ENCODE results near the gene TLE6. TPM values are rescaled to one million over a fixed set of nuclear protein-coding genes. Genes with fewer than 3 reads are reported as not detected.
"Not testable (repeated sequence)": the region's sequence is repeated elsewhere in the genome, so short reads cannot be mapped to it uniquely, and the experiment has no call there.

TLE6 gene
- total RNA-seq, 1 experiment from 2014 or later, result 4.8 TPM

DNA sequence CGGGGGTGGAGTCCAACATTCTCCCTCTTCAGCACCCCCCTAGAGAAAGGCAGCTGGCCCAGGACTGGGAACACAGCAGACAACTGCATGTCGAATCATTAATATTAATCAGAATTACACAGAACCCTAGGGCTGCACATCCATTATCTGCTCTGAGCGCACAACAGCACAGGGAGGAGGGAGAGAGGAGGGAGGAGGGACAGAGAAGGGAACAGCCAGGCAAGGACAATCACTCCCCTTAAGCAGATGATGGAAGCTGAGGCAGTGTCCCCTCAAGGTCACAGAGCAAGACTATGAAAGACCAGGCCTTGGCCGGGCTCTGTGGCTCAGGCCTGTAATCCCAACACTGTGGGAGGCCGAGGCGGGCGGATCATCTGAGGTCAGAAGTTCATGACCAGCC lies 25.7 kb downstream of the TLE6 start:
- DNase-seq (ENCODE audit: low spot score), result no peak

DNA sequence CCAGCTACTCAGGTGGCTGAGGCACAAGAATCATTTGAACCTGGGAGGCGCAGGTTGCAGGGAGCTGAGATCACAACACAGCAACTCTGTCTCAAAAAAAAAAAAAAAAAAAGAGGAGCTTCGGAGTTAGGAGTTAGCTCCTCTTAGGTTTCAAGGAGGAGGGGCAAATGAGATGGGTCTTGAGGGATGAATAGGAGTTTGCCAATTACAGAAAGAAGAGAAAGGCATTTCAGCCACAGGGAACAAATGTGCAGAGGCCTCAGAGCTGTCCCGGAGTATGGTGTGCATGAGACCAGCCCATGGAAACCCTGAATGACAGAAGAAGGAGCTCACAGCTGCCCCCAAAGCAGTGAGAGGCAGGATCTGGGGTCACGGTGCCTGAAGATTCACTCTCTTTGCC lies 27.2 kb downstream of the TLE6 start:
- no peak for DNase-seq (ENCODE audit: low spot score)

DNA sequence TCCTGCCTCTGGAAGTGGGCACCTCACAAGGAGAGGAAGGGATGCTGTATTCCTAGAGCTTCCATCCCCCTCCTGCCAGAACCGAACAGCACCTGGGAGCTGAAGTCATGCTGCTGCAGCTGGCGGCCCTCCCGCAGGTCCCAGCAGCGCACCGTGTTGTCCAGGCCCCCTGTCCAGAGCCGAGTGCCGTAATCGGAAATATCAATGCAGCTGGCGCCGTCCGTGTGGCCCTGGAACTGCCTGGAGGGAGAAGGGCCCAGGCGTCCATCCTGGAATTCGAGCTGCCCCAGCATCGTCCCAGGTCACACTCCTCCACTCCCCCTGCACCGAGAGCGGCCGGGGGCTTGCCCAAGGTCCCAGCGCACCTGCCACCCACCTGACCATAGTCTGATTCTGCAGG lies 28.0 kb downstream of the TLE6 start:
- no peak for DNase-seq (ENCODE audit: low spot score)

DNA sequence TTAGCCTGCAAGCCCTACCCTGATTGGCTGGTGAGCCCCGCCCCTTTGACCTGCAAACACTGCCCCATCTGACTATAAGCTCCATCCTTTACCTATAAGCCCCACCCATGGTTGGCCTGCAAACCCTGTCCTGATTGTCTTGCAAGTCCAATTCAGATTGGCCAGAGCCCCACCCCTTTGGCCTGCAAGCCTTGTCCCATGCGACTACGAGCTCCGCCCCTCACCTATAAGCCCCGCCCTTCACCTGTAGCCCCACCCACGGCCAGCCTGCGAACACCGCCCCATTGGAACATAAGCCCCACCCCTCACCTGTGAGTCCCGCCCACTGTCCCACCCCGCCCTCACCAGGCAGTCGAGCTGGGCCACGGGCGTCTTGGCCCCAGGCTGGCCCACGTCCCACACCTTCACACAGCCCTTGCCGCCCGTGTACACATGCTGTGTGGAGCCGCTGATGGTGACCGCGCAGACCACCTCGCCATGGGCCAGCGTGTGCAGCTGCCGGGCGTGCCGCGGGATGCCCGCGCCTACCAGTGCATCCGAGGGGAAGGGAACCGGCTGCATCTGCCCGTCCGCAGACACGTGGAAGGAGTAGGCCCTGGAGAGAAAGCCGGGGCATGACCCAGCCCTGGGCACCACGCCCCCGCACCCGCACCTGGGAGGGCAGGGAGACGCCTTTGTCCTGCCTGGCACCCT lies 28.9 kb downstream of the TLE6 start:
- DNase-seq (ENCODE audit: low spot score), result no peak

DNA sequence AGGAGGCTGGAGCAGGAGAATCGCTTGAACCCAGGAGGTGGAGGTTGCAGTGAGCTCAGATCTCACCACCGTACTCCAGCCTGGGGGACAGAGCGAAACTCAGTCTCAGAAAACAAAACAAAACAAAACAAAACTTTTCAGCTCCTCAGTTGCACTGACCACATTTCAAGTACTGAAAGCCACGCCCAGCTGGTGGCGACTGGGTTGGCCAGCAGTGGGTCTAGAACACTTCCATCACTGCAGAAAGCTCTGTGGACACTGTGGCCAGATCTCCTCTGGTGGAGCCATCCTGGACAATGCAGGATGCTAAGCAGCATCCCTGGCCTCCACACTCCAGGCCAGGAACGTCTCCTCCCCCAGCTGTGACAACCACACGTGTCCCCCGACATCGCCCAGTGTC lies 30.6 kb downstream of the TLE6 start:
- no peak for DNase-seq (ENCODE audit: low spot score)

DNA sequence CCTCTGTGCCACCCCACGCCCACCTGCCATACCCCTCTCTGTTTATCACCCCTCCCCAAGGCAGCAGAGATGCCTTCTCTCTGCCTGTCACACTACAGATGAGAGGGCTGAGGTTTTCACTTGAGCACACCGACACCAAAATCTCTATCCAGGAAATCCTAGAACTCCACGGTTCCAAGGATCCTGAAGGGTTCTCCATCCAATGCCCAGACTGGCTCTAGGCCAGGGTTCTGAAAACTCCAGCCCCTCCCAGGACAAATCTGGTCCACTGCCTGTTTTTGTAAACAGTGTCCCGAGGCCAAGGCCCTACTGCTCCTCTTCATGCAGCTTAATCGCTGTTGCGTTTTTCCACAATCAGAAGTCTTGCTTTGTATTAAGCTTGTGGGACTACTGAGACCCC lies 31.6 kb downstream of the TLE6 start:
- no peak for DNase-seq (ENCODE audit: low spot score)

DNA sequence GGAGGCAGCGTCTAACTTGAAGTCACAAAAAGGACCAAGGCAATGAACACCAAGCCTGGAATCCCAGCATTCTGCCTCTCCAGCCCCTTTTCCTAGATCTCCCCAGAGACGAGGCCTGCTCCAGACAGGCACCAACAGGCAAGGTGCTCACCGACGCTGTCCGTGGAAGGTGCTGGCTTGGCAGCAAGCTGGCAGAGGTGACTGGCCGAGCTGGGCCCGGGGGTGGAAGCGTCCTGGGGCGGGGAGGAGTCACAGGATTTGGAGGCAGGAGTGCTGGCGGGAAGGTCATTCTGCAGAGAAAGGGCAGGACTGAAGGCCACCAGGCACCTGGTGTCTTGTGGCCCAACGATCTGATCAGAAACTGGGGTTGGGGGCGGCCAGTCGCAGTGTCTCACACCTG lies 33.5 kb downstream of the TLE6 start:
- no peak for DNase-seq (ENCODE audit: low spot score)

DNA sequence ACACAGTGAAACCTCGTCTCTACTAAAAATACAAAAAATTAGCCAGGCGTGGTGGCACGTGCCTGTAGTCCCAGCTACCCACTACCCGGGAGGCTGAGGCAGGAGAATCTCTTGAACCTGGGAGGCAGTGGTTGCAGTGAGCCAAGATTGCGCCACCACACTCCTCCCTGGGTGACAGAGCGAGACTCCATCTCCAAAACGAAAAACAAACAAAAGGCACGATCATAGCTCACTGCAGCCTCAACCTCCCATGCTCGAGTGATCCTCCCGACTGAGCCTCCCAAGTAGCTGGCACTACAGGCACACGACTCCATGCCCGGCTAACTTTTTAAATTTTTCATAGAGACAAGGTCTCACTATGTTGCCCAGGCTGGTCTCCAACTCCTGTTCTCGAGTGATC lies 34.7 kb downstream of the TLE6 start:
- not testable (repeated sequence) for DNase-seq (ENCODE audit: low spot score)

DNA sequence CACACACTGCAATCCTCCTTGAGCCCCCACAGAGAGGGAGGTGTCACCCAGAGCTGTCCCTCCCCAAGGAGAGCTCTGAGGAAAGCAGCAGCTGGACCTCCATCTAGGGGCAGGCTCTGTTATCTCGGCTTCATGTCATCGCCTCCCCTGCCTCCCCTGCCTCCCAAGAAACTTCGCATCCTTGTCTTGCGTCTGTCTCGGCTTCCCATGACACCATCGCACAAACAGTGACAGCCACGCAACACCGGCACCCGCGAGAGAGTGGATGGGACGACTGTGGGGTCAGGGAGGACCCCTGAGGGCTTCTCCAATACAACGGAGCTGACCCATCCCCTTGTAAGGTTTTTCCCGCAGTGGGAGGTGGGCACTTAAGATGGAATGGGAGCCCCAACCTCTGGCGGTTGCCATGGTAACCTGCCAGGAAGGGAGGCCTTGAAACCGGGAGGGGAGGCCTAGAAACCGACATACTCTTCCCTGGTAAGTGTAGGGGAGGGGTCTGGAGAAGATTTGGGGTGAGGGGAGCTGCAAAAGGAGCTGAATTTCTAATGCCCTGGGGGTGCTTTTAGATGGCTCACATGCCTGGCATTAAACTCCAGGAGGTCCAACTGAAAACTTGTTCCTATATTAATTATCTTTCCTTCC lies 35.4 kb downstream of the TLE6 start:
- no peak for DNase-seq (ENCODE audit: low spot score)

DNA sequence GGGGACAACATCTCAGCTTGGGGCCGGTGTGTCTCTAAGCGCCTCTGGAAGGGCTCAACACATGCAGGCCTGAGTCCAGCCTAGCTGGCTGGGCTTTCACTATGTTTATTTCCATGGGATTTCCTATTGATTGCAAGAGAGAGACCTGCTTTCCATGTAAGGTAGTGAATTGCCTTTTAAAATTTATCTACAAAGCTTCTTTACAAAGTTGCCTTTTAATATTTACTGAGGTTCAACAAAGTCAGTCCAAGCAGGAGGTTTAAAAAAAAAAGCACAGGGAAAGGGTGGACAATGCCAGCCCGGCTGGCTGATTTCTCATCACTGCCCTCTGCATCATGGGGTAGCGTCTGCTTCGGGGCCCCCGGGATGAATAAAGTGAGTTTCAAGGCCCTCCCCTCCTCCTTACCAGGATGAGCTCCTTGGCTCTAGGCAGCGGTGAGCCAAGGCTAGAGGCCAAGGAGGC lies 35.9 kb downstream of the TLE6 start:
- DNase-seq (ENCODE audit: low spot score), result no peak

DNA sequence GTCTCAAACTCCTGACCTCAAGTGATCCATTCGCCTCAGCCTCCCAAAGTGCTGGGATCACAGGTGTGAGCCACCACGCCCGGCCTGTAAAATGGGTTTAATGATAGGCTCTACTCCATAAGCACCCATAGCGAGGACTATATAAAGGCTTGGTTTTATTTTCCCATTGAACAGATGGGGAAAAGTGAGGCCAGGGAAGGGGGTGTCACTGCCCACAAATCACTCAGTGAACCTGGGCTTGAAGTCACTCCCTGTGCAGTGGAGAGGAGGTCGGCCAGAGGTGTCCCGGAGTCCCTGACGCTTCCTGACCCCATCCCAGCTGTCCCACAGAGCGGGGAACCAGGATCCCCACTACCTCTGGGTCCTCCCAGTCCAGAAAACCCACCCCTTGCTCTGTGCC lies 36.8 kb downstream of the TLE6 start:
- DNase-seq (ENCODE audit: low spot score), result no peak

DNA sequence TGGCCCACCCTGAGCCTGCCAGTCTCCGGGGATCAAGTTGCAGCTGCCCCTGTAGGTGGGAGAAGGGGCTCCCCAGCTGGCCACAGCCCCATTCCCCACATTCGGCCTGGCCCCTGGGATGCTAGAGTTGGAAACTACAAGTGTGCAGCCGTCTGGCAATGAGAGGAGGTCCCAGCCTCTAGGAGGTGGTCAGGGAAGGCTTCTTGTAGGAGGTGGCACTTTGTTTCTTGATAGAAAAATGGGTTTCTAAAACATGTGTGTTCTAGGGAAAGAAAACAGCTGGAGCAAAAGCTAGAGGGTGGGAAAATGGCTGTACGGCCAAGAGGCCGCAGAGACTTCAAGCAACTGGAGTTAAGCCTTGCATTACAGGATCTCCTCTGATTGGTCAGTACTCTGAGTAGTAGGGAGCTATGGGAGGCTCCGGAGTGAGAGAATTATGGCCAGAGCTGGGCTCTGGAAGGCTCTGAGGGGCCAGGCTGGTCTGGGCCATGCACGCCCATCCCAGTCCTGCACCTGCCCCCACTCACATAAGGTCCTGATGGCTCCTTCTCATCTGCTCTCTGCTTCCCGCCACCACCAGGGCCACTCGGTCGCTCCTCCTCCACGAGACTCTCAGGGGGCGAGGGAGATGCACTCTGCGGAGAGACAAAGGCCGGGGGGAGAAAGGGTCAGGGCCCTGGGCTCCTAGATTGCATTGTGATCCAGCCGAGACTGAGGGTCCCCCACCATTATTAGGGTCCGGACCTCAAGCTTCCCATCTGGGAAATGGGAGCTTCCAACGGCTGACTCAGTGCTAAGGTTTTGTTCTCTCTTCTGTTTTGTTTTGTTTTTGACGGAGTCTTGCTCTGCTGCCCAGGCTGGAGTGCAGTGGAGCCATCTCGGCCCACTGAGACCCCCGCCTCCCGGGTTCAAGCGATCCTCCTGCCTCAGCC lies 38.0 kb downstream of the TLE6 start:
- DNase-seq (ENCODE audit: low spot score), result no peak

DNA sequence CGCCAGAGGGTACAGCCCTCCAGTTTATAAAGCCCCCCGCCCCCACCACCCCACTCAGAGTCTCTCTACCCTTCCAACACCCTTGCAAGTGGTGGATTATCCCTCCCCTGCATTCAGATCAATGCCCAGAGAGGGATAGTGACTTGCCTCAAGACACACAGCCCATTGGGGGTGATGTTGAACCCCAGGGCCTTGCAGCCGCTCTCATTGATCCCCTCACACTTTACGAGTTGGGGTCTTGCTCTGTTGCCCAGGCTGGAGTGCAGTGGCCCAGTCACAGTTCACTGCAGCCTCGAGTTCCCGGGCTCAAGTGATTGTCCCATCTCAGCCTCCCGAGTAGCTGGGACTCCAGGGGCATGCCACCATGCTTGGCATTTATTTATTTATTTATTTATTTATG lies 40.6 kb downstream of the TLE6 start:
- no peak for DNase-seq (ENCODE audit: low spot score)

DNA sequence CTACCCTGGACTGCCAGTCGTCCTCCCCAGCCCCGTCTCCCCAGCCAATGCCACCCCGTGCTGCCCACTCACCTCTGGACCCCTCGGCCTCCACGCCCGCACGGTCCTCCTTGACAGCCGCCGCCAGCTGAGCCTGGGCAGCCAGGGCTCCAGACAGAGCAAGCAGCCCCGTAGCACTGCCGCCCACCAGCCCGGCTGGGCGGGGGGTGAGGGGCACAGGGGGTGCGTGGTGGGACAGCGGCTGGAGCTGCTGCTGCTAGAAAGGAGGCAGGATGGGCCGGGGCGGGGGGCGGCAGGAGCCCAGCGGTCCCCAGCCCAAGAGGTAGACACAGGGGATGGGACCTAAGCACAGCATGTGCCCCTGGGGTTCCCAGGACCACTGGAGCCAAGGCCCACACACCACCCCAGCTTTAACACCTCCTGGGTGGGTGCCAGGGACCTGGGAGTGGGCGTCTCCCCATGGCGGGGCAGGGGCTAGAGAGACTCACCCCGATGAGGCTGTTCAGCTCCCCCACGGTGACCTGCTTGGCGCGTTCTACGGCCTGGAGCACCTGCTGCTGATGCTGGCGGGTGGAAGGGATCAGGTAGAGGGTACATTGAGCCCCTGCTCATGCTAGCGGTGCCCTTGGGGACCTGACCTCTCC lies 42.0 kb downstream of the TLE6 start:
- DNase-seq (ENCODE audit: low spot score), result no peak

DNA sequence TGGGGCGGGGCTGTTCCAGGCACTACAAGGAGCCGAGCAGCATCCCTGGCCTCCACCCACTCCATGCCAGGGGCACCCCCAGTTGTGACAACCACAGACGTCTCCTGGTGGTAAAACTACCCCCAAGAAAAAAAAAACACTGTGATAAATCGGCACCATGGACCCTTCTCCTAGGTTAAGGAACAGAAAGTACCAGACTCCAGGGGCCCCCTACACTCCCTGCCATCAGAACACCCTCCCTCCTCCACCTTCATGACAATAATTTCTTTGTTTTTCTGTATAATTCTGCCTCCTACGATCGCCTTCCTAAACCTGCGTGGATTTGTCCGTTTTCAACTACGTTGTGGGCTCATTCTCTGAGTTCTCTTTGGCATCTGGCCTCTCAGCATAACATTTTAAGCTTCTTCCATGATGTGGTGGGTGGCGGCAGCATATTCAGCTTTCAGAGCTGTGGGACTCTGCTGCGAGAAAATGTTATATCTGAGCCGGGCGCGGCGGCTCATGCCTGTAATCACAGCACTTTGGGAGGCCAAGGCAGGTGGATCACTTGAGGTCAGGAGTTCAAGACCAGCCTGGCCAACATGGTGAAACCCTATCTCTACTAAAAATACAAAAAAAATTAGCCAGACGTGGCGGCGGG lies 43.1 kb downstream of the TLE6 start:
- DNase-seq (ENCODE audit: low spot score), result no peak

DNA sequence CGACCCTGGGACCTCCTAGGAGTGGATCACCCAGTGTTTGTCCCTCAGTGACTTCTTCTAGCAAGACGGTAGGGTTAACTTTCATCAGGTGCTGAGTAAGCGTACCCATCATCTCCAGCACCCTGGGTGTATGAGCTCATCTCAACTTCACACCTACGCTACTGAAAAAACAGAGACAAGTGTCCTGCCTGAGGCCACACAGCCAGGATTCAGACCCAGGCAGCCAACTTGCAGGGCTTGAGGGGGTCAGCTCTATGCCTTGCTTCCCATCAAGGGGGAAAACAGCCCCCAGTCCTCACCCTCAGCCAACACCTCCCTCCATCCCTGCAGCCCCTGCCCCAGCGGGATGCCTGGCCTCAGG lies 47.1 kb downstream of the TLE6 start:
- DNase-seq (ENCODE audit: low spot score), result no peak

DNA sequence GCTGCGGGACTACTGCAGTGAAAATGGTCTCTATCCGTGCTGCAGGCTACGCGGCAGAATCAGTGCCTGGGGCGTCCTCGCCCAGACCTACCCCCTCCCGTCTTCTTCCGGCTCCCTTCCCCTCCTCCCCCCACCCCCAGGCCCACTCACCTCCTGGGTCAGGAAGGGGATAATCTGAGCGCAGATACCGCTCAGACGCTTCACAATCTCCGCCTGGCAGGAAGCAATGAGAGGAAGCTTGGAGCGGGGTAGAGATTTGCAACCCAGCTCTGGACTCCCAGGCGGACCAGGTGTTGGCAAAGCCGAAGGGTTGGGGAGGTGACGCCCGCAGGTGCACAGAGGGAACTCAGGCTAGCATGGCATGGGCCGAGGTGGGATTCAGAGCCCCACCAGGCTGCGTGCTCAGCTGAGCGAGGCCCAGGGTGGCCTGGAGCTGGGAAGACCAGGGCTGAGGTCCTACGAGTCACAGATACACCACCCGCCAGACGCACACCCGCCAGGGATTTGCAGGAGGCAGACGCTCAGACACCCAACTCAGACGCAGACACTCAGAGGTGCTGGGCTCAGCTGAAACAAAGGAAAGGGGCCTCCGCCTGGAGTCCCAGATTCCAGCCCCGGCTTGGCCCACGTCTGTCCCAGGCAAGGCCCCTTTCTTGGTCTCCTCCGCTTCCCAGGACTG lies 47.6 kb downstream of the TLE6 start:
- DNase-seq (ENCODE audit: low spot score), result no peak

DNA sequence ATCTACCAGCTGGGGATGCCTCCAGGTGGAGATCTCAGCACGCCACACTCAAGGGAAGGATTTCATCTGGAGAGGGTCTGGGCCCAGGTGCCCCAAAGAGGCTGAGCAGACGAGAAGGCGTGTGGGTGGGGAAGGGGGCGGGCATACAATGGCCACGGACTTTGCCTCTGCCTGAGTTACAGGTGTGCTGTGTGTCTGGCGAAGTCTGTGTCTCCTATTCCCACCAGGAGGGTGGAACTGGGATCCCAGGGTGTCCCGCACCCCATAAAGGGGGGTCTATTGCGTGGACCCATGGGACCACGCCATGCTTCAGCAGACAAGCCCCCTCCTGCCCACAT lies 48.2 kb downstream of the TLE6 start:
- DNase-seq (ENCODE audit: low spot score), result no peak

DNA sequence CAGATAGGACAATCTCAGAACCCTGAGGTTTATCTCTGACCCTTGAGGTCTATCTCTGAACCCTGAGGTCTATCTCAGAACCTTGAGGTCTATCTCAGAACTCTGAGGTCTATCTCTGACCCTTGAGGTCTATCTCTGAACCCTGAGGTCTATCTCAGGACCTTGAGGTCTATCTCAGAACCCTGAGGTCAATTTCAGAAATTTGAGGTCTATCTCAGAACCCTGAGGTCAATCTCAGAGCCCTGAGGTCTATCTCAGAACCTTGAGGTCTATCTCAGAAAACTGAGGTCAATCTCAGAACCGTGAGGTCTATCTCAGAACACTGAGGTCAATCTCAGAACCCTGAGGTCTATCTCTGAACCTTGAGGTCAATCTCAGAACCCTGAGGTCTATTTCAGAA lies 49.4 kb downstream of the TLE6 start:
- DNase-seq (ENCODE audit: low spot score), result no peak

DNA sequence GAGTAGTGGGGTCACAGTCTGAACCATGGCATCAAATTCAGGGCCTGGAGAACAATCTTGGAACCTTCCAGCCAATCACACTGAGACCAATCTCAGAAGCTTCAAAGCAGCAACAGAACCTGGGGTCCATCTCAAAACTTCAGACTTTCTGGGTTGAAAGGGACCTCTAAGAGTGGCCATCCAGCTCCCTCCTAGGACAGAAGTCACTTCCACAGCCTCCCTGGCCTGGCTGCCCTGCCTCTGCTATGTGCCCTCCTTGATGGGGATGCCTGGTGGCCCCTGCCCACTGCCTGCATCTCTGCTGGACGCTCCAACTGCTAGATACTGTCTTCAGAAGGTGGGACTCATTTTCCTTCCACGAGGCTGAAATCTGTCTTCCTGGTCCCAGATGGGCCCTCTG lies 49.9 kb downstream of the TLE6 start:
- DNase-seq (ENCODE audit: low spot score), result no peak

DNA sequence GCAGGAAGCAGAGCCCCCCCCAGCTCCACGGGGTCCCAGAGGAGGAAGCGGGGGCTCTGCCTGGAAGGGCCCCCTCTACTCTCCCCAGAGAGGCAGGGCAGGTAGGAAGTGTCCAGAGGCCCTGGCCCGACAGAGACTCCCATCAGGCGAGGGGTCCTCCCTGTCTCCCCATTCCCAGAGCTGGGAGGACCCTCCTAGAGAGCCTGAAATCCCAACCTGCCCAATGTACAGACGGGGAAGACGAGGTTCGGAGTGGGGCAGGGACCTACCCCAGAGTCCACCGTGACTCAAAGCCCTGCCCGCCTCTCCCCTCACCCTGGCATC lies 50.6 kb downstream of the TLE6 start:
- DNase-seq (ENCODE audit: low spot score), result no peak
